RWPE1 (cell line): ENCODE measurements around the gene KRTAP19-4.

Source experiments
- CTCF ChIA-PET: fragments of 350-600 bp; sonication (Branson Sonifier 250); formaldehyde crosslinking; extraction: SDS; loops from one replicate; lab custom pipeline; 2021; lab: Yijun Ruan, JAX
- POLR2A ChIA-PET: fragments of 400-600 bp; formaldehyde crosslinking; extraction: SDS; loops from one replicate; lab custom pipeline; 2020; ENCODE audit warnings: antibody characterized with exemption; ENCODE audit not compliant: low non-redundant PET; lab: Yijun Ruan, JAX
- DNase-seq: peaks from one replicate; pipeline ENCODE4 v3.0.0; 2012; ENCODE audit warnings: low spot score
- H3K27ac ChIP-seq: fragments of 450-650 bp; 2 replicates; pipeline ENCODE4 v1.5.1; 2017
- TF ChIP-seq, protein P1 (sequence below): fragments of 450-650 bp; conservative IDR thresholded peaks from 2 replicates; pipeline ENCODE4 v1.5.1; 2017; ENCODE audit warnings: low read depth, mild to moderate bottlenecking

The KRTAP19-4 gene

DNA sequence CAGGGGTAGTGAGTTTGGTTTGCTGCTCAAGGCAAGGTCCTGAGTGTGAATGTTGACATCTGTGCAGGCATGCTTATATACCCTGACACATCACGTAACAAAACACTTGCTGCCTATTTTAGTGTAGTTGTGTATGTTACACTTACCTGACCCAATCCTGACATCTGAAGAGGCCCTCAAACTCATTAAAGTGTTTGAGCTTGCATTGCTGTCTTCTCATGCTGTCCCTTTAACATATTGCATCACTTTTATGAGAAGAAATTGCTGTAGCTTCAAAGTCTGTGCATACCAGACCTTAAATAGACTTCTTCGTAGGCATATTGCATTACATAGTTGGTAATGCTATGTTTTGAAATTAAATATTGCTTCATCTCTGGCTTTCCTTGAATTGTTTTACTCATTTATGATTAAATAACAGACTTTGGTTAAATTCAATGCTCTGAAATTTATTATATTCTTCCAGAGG lies 5.0 kb downstream of the KRTAP19-4 start, which contains the start of gene KRTAP19-3:
Gene KRTAP19-3, minus strand, starts transcription at position 51 of the 466 bp plus-strand sequence. CDS start 56 bp downstream, outside the sequence.
- POLR2A ChIA-PET = no interaction called here
- H3K27ac ChIP-seq = no peak within 1 kb of the TSS
- CTCF ChIA-PET = no interaction called here
- TF ChIP-seq, protein P1, sequence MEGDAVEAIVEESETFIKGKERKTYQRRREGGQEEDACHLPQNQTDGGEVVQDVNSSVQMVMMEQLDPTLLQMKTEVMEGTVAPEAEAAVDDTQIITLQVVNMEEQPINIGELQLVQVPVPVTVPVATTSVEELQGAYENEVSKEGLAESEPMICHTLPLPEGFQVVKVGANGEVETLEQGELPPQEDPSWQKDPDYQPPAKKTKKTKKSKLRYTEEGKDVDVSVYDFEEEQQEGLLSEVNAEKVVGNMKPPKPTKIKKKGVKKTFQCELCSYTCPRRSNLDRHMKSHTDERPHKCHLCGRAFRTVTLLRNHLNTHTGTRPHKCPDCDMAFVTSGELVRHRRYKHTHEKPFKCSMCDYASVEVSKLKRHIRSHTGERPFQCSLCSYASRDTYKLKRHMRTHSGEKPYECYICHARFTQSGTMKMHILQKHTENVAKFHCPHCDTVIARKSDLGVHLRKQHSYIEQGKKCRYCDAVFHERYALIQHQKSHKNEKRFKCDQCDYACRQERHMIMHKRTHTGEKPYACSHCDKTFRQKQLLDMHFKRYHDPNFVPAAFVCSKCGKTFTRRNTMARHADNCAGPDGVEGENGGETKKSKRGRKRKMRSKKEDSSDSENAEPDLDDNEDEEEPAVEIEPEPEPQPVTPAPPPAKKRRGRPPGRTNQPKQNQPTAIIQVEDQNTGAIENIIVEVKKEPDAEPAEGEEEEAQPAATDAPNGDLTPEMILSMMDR = no peak
- no peak for DNase-seq

DNA sequence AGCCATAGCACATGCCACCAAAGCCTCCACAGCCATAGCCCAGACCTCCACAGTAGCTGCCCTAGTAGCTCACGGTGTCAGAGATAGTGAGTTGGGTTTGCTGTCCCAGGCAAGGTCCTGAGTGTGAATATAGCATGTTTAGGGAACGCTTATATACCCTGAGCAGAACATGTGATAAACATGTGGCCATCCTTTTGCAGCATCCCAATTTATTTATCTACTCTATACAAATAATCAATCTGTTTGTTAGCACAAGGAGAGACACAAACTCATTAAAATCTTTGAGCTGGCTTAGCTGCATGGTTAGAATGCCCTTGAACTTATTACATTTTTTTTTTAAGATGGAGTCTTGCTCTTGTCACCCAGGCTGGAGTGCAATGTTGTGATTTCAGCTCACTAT lies 9.6 kb downstream of the KRTAP19-4 start, which contains the start of gene KRTAP19-2:
Gene KRTAP19-2, minus strand, starts transcription at position 101 of the 400 bp plus-strand sequence. Its CDS starts 88 bp downstream, at position 13.
- ChIA-PET POLR2A (no interaction called here), CTCF (interaction anchor here (0.6 kb wide), 1 partner anchor 244 kb away, joined by 4 read pairs; no protein-coding TSS in a partner anchor)
- H3K27ac ChIP-seq = no peak within 1 kb of the TSS
- TF ChIP-seq, protein P1 = no peak
- no peak for DNase-seq

DNA sequence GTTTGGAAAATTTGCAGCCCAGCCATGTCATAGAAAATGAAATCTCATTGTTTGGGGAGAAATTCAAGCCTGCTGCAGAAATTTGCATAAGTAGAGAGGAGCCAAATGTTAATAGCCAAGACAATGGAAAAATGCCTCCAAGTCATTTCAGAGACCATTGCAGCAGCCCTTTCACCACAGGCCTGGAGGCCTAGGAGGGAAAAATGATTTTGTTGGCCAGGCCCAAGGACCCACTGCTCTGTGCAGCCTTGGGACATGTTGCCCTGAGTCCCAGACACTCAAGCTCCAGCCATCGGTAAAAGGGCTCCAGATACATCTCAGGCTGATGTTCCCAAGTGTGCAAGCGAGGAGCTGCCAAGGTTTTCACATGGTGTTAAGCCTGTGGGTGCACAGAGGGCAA lies 10.8 kb downstream of the KRTAP19-4 start:
- no peak for DNase-seq
- POLR2A ChIA-PET = no interaction called here
- H3K27ac ChIP-seq = no peak overlapping the region
- CTCF ChIA-PET = no interaction called here
- TF ChIP-seq, protein P1 = no peak

DNA sequence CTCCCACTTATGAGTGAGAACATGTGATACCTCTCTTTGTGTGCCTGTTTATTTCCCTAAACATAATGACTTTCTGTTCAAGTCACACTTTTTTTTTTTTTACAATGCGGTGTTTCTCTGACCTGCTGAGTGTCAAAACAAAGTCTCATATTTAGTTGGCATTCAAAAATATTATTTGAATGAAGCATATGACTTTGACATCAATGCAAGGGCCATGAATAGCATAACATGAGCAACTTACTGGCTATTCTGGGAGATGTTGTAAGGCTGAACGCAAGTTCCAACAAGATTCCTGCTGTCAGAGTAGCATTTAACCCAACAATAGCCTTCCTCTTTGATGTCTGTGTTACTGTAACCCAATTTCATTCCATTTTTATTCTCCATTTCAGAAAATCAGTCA lies 14.8 kb downstream of the KRTAP19-4 start:
- CTCF ChIA-PET = interaction anchor here (0.9 kb wide), 1 partner anchor 35 kb away, joined by 4 read pairs; no protein-coding TSS in a partner anchor
- POLR2A ChIA-PET = no interaction called here
- H3K27ac ChIP-seq = no peak overlapping the region
- TF ChIP-seq, protein P1 = no peak
- peak; percentile 23 for DNase-seq

DNA sequence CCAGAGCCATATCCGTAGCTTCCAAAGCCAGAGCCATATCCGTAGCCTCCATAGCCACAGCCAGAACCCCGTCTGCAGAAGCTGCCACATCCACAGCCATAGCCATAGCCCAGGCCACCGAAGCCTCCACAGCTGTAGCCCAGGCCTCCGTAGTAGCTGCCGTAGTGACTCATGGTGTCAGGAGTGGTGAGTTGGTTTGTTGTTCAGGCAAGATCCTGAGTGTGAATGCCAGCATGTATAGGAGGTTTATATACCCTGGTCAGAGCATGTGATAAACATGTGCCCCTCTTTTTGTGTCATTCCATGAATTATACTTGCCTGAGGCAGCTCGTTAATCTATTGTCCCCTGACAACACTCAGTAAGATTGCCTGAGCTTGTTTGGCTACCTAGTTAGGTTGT lies 16.8 kb downstream of the KRTAP19-4 start, which contains the start of gene KRTAP19-1:
Gene KRTAP19-1, minus strand, starts transcription at position 223 of the 400 bp plus-strand sequence. Its CDS starts 50 bp downstream, at position 173.
- TF ChIP-seq, protein P1 = no peak
- CTCF ChIA-PET = no interaction called here
- no peak for DNase-seq
- POLR2A ChIA-PET = interaction anchor here (0.7 kb wide), 1 partner anchor 1323 kb away, joined by 3 read pairs; no protein-coding TSS in a partner anchor
- H3K27ac ChIP-seq = no peak within 1 kb of the TSS

DNA sequence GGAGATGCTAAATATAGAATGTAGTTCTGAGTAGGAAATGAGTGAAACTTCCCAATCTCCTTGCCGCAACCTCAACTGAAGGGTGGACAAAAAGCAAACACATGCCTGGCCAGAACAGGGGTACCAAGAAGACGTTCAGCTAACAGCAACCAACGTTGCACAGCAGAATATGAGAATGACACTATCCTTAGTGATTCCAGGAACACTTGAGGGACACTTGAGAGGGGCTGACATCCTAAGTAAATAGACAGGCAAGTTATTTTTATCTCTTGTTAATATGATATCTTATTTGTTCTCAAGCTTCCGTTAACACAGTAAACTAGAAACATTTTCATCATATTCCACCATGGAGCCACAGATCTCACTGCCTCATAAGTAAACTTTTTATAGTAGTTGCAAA lies 17.7 kb downstream of the KRTAP19-4 start:
- ChIA-PET POLR2A (no interaction called here), CTCF (interaction anchor here (0.6 kb wide), 1 partner anchor 27 kb away, joined by 3 read pairs; no protein-coding TSS in a partner anchor)
- no peak for DNase-seq
- TF ChIP-seq, protein P1 = no peak
- H3K27ac ChIP-seq = no peak overlapping the region
